Panc1 (cell line): ENCODE results near the gene GNB1. TPM values are rescaled to one million over a fixed set of nuclear protein-coding genes. Genes with fewer than 3 reads are reported as not detected.

Experiments
- ATAC-seq: fragments of 200-7000 bp; cut with Tn5 transposase; 2 replicates; pipeline ENCODE4 v1.9.1; 2020; ENCODE audit warnings: mild to moderate bottlenecking, moderate library complexity
- BruUV-seq: library from RNA; stranded (reverse); fragments of 400-500 nt; replicated peaks from 2 replicates; lab custom pipeline; 2021; lab: Mats Ljungman, UMichigan
- CTCF ChIA-PET: fragments of 300-600 bp; sonication (Branson Sonifier 250); formaldehyde crosslinking; loops from one replicate; lab custom pipeline; 2022; ENCODE audit warnings: antibody characterized with exemption; lab: Charles Lee
- POLR2A ChIA-PET: fragments of 300-600 bp; sonication (Branson Sonifier 250); formaldehyde crosslinking; loops from one replicate; lab custom pipeline; 2022; ENCODE audit warnings: antibody characterized with exemption; lab: Charles Lee
- DNase-seq: peaks from one replicate; pipeline ENCODE4 v3.0.0-alpha.2; 2010; ENCODE audit warnings: low read depth, low spot score
- H3K27ac ChIP-seq: 2 replicates; pipeline ENCODE4 v1.5.1; 2011; ENCODE audit warnings: mild to moderate bottlenecking, low read length, inconsistent platforms
- H3K27me3 ChIP-seq: fragments of 200-500 bp; sonication (Bioruptor generic); 2 replicates; pipeline ENCODE4 v1.6.0; 2014; ENCODE audit warnings: low read length, inconsistent platforms; ENCODE audit not compliant: control insufficient read depth, insufficient read depth
- H3K36me3 ChIP-seq: fragments of 200-500 bp; sonication (Bioruptor generic); 2 replicates; pipeline ENCODE4 v1.5.1; 2014; ENCODE audit warnings: inconsistent platforms, mild to moderate bottlenecking, low read length, moderate library complexity; ENCODE audit not compliant: control insufficient read depth, insufficient read depth
- H3K4me1 ChIP-seq: 2 replicates; pipeline ENCODE4 v1.5.1; 2011; ENCODE audit warnings: inconsistent platforms, mild to moderate bottlenecking, low read length, moderate library complexity; ENCODE audit not compliant: control insufficient read depth, insufficient read depth
- H3K4me3 ChIP-seq, 2 experiments: 2 replicates each; pipeline ENCODE4 v1.5.1; 2011 to 2012; ENCODE audit warnings: low read depth in 2 of 2, low read length in 2 of 2, mild to moderate bottlenecking in 2 of 2, inconsistent platforms in 1 of 2, moderate library complexity in 1 of 2
- H3K9me3 ChIP-seq: fragments of 200-500 bp; sonication (Bioruptor generic); 2 replicates; pipeline ENCODE4 v1.5.1; 2014; ENCODE audit warnings: low read depth, mild to moderate bottlenecking, inconsistent platforms, low read length, moderate library complexity; ENCODE audit not compliant: control insufficient read depth, insufficient read depth
- POLR2AphosphoS5 ChIP-seq: IDR thresholded peaks from 2 replicates; pipeline ENCODE4 v1.6.1; 2012; ENCODE audit warnings: mild to moderate bottlenecking, low read depth, low read length, moderate library complexity
- SIN3A ChIP-seq: IDR thresholded peaks from 2 replicates; pipeline ENCODE4 v1.6.1; 2012; ENCODE audit warnings: low read depth, mild to moderate bottlenecking, low read length, moderate library complexity, borderline replicate concordance; ENCODE audit not compliant: insufficient read depth
- TCF7L2 ChIP-seq: IDR thresholded peaks from 2 replicates; pipeline ENCODE4 v1.6.1; 2011; ENCODE audit warnings: mild to moderate bottlenecking, low read depth, low read length, inconsistent platforms
- in situ Hi-C: cut with HindIII; loops from 2 replicates; pipeline ENCODE4 v1.10.0; 2016; ENCODE audit warnings: low sequenced_read_pairs, low pct_unique_long_range_greater_than_20kb
- intact Hi-C: fragments of 100-400 bp; cut with micrococcal nuclease; formaldehyde crosslinking; loops from one replicate; pipeline ENCODE4 v1.10.0; 2022; ENCODE audit not compliant: unreplicated experiment
- total RNA-seq: library from RNA; stranded (reverse); gene quantifications from one replicate; pipeline ENCODE4 v1.2.1, GENCODE V29; 2021; ENCODE audit not compliant: unreplicated experiment
- TF ChIP-seq, protein P1 (sequence below): fragments of 450-650 bp; IDR thresholded peaks from 2 replicates; pipeline ENCODE4 v1.5.1; 2017; ENCODE audit warnings: mild to moderate bottlenecking
- TF ChIP-seq, protein P2 (sequence below), 2 experiments: IDR thresholded peaks; 2 replicates each; pipeline ENCODE4 v1.6.1; 2011 to 2012; ENCODE audit warnings: low read depth in 2 of 2, control low read depth in 1 of 2, low read length in 1 of 2, mild to moderate bottlenecking in 1 of 2, moderate library complexity in 1 of 2; ENCODE audit not compliant: insufficient read depth in 1 of 2

The GNB1 gene
- total RNA-seq, 1 experiment from 2014 or later = 499 TPM

DNA sequence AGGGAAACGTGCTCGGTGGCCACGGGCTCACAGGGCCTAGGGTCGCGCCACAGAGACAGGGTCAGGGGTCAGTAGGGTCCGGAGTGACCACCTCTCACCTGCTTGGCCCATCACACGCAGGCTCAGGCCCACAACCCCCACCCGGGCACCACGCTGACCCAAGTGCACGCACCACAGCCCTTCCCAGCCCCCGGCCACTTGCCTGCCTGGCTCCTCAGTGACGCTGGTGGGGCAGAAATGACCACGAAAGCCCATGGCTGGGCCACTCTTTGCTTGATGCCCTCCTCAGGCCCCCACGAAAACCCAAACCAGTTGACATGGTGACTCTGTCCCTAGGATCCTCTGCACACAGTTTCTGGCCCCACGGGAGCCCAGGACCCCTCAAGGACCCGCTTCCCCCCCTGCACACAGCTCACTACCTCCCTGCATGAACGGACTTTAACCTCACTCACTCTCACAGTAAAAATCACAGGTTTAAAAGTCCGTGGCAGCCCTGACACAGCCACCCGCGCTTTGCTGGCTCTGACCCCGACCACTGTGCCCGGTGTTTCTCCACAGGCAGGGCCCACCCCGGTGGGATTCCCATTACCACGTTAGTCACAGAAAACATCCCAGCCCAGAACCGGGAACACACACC, 133.3 kb downstream of the GNB1 start:
- Histone ChIP-seq H3K9me3 (no peaks in the 10 kb centered on the region), H3K4me1 (no peaks in the 10 kb centered on the region), H3K27ac (no peak overlapping the region), H3K27me3 (no peaks in the 10 kb centered on the region), H3K36me3 (peaks cover 4% of the 10 kb centered on the region; the same call in 1 of the 2 replicates), H3K4me3 (no peak overlapping the region)
- ChIA-PET POLR2A (interaction anchor here (0.6 kb wide), 1 partner anchor 139 kb away, joined by 10 read pairs; no protein-coding TSS in a partner anchor), CTCF (no interaction called here)
- DNase-seq (no peak), ATAC-seq (no peak)
- TF ChIP-seq SIN3A (no peak), TCF7L2 (no peak), POLR2AphosphoS5 (no peak)
- TF ChIP-seq, protein P1, sequence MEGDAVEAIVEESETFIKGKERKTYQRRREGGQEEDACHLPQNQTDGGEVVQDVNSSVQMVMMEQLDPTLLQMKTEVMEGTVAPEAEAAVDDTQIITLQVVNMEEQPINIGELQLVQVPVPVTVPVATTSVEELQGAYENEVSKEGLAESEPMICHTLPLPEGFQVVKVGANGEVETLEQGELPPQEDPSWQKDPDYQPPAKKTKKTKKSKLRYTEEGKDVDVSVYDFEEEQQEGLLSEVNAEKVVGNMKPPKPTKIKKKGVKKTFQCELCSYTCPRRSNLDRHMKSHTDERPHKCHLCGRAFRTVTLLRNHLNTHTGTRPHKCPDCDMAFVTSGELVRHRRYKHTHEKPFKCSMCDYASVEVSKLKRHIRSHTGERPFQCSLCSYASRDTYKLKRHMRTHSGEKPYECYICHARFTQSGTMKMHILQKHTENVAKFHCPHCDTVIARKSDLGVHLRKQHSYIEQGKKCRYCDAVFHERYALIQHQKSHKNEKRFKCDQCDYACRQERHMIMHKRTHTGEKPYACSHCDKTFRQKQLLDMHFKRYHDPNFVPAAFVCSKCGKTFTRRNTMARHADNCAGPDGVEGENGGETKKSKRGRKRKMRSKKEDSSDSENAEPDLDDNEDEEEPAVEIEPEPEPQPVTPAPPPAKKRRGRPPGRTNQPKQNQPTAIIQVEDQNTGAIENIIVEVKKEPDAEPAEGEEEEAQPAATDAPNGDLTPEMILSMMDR = no peak
- TF ChIP-seq, protein P2, sequence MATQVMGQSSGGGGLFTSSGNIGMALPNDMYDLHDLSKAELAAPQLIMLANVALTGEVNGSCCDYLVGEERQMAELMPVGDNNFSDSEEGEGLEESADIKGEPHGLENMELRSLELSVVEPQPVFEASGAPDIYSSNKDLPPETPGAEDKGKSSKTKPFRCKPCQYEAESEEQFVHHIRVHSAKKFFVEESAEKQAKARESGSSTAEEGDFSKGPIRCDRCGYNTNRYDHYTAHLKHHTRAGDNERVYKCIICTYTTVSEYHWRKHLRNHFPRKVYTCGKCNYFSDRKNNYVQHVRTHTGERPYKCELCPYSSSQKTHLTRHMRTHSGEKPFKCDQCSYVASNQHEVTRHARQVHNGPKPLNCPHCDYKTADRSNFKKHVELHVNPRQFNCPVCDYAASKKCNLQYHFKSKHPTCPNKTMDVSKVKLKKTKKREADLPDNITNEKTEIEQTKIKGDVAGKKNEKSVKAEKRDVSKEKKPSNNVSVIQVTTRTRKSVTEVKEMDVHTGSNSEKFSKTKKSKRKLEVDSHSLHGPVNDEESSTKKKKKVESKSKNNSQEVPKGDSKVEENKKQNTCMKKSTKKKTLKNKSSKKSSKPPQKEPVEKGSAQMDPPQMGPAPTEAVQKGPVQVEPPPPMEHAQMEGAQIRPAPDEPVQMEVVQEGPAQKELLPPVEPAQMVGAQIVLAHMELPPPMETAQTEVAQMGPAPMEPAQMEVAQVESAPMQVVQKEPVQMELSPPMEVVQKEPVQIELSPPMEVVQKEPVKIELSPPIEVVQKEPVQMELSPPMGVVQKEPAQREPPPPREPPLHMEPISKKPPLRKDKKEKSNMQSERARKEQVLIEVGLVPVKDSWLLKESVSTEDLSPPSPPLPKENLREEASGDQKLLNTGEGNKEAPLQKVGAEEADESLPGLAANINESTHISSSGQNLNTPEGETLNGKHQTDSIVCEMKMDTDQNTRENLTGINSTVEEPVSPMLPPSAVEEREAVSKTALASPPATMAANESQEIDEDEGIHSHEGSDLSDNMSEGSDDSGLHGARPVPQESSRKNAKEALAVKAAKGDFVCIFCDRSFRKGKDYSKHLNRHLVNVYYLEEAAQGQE (IDR thresholded peaks at IDR 0.05; ENCODE audit: insufficient read depth in 1 of 2, low read depth in 2 of 2, low read length in 1 of 2) = no peak
- in situ Hi-C loops (no loop called here), intact Hi-C loops (no loop called here)
- BruUV-seq = no TSS peak

DNA sequence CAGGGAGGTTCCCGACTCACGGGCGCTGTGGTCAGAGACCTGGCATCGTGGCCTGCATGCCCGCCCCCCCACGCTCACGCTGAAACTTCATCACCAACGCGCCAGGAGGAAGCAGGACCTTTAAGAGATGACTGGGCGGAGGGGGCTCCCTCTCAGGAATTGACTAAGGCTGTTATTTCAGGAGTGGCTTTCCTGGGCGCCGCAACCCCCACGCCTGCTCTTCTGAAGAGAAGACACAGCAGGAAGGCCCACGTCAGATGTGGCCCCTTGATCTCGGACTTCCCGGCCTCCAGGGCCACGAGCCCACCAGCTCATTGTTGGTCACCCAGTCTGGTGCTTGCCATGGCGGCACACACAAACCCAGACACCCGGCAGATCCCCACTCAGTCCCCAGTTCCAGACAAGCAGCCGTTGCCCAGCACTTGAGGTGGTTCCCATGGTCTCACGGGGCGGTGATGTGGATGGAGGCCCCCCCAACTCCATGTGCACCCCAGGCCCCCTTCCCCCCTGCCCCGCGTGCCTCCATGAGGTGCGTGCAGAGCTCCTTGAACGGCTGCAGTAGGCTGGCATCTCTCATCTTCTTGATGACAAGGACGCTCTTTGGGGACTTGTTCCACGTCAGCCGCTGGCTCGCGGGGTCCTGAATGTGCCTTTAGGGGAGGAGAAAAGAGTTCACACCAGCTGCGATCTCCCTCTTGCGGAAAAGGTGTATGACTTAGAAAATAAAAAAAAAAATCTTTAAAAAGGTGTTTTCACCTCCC, 134.0 kb downstream of the GNB1 start:
- BruUV-seq = no TSS peak
- Histone ChIP-seq H3K4me3 (no peak overlapping the region), H3K4me1 (no peaks in the 10 kb centered on the region), H3K36me3 (peaks cover 2% of the 10 kb centered on the region; the same call in 1 of the 2 replicates), H3K27me3 (no peaks in the 10 kb centered on the region), H3K9me3 (no peaks in the 10 kb centered on the region), H3K27ac (no peak overlapping the region)
- intact Hi-C loops = no loop called here
- no peak for DNase-seq
- no peak for ATAC-seq
- CTCF ChIA-PET = no interaction called here
- TF ChIP-seq POLR2AphosphoS5 (no peak), SIN3A (no peak), TCF7L2 (no peak)
- TF ChIP-seq, protein P1 = no peak
- TF ChIP-seq, protein P2 (IDR thresholded peaks at IDR 0.05; ENCODE audit: insufficient read depth in 1 of 2, low read depth in 2 of 2, low read length in 1 of 2) = no peak
- in situ Hi-C loops = no loop called here
- POLR2A ChIA-PET = no interaction called here
